Lower lobe of right lung (tissue), 2 donors: ENCODE data around the gene BDKRB2. TPM values are rescaled to one million over a fixed set of nuclear protein-coding genes. Genes with fewer than 3 reads are reported as not detected.

Experiments used
- ATAC-seq, 2 donors: fragments of 200-7000 bp; cut with Tn5 transposase; one replicate each; pipeline ENCODE4 v1.9.1; 2020 to 2022; ENCODE audit warnings: mild to moderate bottlenecking in 2 of 2, moderate library complexity in 2 of 2
- DNase-seq: peaks from one replicate; pipeline ENCODE4 v3.0.0-alpha.2; 2020
- H3K27ac ChIP-seq: fragments of 200-600 bp; one replicate; pipeline ENCODE4 v1.8.0; 2022
- H3K27me3 ChIP-seq: fragments of 200-600 bp; one replicate; pipeline ENCODE4 v1.8.0; 2022; ENCODE audit warnings: low read depth
- H3K36me3 ChIP-seq: fragments of 200-600 bp; one replicate; pipeline ENCODE4 v1.8.0; 2022; ENCODE audit warnings: mild to moderate bottlenecking
- H3K4me1 ChIP-seq: fragments of 200-600 bp; one replicate; pipeline ENCODE4 v1.8.0; 2022
- H3K4me3 ChIP-seq: fragments of 200-600 bp; one replicate; pipeline ENCODE4 v1.8.0; 2022; ENCODE audit warnings: mild to moderate bottlenecking
- H3K9me3 ChIP-seq: fragments of 200-600 bp; one replicate; pipeline ENCODE4 v1.8.0; 2022
- intact Hi-C: fragments of 100-400 bp; cut with DNase I; formaldehyde crosslinking; loops from one replicate; pipeline ENCODE4 v1.11.0; 2022
- total RNA-seq: library from RNA; stranded (reverse); fragmentation: NEBNext Ultra II Directional; extraction: Animal tissue kit (Norgen Biotek cat#: 25700); gene quantifications from one replicate; pipeline ENCODE4 v1.2.1, GENCODE V29; 2021
- TF ChIP-seq, protein P1 (sequence below): fragments of 200-600 bp; IDR thresholded peaks from one replicate; pipeline ENCODE4 v1.8.0; 2022; ENCODE audit warnings: antibody characterized with exemption, mild to moderate bottlenecking
- donor health status: DM: no; HTN: yes; CAD: no; lungs with severe emphysema.

The BDKRB2 gene
- total RNA-seq, 1 donor from 2014 or later, result 1.3 TPM

DNA sequence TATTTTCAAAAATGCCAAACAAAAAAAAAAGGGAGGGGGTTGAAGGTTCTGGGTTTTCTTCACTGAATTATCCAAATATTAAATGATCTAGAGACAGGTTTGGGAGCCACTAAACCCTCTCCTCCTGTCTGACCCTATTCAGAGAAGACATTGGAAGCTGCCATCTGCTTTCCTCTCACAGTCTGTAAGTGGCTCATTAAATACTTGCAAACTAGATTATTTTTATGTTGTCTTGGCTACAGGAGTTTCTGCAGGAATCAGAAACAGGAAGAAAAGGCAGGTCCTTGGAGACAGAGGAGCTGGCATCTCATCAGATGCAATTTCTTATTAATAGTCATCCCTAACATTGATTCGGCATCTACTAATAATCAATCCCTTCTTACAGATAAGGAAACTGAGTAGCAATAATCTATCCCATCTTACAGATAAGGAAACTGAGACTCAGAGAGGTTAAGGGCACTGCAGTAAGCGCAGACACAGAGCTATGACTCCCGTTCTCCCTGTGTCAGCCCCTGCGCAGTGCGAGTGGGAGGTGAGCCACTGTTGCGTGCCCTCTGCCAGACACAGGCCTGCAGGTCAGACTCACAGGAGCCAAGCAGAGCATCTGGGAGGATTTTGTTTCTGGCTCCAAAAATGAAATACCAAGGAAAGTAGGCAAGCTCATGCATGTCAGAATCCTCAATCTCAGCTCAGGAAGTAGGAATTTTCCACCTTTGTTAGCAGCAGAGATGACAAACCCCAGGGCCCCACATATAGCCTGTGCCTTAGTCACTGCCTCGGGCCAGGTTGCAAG is 11.0 kb downstream of the BDKRB2 start:
- no peak overlapping the region for H3K4me3 ChIP-seq
- H3K27ac ChIP-seq, result no peak overlapping the region
- no peaks in the 10 kb centered on the region for H3K4me1 ChIP-seq
- ATAC-seq (no peak), DNase-seq (no peak)
- H3K27me3 ChIP-seq, result no peaks in the 10 kb centered on the region
- H3K9me3 ChIP-seq, result no peaks in the 10 kb centered on the region
- TF ChIP-seq, protein P1, sequence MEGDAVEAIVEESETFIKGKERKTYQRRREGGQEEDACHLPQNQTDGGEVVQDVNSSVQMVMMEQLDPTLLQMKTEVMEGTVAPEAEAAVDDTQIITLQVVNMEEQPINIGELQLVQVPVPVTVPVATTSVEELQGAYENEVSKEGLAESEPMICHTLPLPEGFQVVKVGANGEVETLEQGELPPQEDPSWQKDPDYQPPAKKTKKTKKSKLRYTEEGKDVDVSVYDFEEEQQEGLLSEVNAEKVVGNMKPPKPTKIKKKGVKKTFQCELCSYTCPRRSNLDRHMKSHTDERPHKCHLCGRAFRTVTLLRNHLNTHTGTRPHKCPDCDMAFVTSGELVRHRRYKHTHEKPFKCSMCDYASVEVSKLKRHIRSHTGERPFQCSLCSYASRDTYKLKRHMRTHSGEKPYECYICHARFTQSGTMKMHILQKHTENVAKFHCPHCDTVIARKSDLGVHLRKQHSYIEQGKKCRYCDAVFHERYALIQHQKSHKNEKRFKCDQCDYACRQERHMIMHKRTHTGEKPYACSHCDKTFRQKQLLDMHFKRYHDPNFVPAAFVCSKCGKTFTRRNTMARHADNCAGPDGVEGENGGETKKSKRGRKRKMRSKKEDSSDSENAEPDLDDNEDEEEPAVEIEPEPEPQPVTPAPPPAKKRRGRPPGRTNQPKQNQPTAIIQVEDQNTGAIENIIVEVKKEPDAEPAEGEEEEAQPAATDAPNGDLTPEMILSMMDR, result no peak
- H3K36me3 ChIP-seq, result no peaks in the 10 kb centered on the region
- intact Hi-C loops, result no loop called here

DNA sequence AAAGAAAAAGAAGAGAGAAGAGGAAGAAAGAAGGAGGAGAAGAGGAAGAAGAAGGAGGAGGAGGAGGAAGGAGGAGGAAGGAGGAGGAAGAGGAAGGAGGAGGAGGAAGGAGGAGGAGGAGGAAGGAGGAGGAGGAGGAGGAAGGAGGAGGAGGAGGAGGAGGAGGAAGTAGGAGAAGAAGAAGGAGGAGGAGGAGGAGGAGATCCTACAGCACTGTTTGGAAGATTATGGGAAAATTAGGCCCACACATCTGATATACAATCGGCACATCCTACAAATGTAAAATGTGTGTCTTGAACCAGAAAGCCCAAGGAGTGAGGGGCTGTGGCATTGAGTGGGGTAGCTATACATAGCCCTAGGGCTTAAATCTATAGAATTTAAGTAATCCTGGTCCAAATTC is 12.0 kb downstream of the BDKRB2 start:
- TF ChIP-seq, protein P1, result no peak
- ATAC-seq (no peak), DNase-seq (no peak)
- H3K4me3 ChIP-seq, result no peak overlapping the region
- intact Hi-C loops, result no loop called here
- no peaks in the 10 kb centered on the region for H3K9me3 ChIP-seq
- H3K27ac ChIP-seq, result no peak overlapping the region
- H3K36me3 ChIP-seq, result no peaks in the 10 kb centered on the region
- peaks cover 3% of the 10 kb centered on the region for H3K4me1 ChIP-seq
- H3K27me3 ChIP-seq, result no peaks in the 10 kb centered on the region

DNA sequence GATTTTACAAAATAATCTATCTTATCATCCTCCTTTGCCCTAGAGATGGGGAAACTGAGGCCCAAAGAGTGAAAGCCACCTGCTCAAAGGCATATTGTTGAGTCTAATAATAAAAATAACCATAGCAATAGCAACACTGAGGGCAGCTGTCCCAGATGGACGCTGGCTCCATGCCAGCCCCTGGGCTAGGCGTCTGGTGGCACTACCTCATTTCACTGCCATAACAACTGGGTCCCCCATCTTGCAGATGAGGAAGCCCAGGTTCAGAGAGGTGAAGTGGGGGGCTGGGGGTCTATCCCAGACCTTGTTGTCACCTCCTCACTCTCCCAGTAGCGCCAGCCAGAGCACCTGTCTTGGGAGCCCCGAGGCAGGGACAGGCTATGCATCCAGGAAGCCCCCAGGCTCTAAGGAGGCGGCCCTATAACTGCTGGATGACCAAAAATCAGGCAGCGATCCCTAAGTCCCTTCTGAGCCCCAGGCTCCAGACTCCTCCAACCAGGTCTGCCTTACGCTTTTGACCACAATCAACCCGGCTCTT is 12.8 kb downstream of the BDKRB2 start:
- no peaks in the 10 kb centered on the region for H3K36me3 ChIP-seq
- peaks cover 5% of the 10 kb centered on the region for H3K4me1 ChIP-seq
- intact Hi-C loops, result no loop called here
- DNase-seq (no peak), ATAC-seq (no peak)
- TF ChIP-seq, protein P1, result no peak
- no peak overlapping the region for H3K4me3 ChIP-seq
- no peaks in the 10 kb centered on the region for H3K9me3 ChIP-seq
- H3K27ac ChIP-seq, result no peak overlapping the region
- H3K27me3 ChIP-seq, result no peaks in the 10 kb centered on the region

DNA sequence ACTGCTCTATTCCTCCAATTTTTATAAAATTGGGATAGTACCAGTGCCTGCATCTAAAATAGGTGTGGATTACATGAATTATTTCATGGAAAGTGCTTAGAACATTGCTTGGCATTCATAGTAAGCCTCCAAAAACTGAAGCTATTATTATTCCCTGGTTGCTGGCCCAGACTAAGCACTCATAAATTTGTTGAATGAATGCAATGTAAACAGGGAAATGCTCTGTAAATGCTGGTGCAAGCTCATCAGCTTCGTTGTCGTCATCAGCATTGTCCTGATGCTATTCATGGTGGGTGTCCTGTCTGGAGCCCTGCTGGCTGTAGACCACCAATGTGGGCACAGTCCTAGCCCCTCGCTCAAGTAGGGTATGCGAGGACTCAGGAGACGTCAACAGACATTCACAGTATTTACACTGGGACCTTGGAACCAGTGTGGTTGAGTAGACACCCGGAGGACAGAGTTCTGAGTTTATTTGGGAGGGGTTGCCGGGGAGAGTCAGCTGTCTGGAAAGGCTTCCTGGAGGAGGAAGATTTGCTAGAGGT is 16.5 kb downstream of the BDKRB2 start:
- no peak overlapping the region for H3K27ac ChIP-seq
- no peak overlapping the region for H3K4me3 ChIP-seq
- H3K9me3 ChIP-seq, result no peaks in the 10 kb centered on the region
- TF ChIP-seq, protein P1, result no peak
- no peaks in the 10 kb centered on the region for H3K27me3 ChIP-seq
- peak in 1 of 2 donors; percentile 5 for ATAC-seq
- intact Hi-C loops, result no loop called here
- H3K36me3 ChIP-seq, result no peaks in the 10 kb centered on the region
- DNase-seq, result no peak
- peaks cover 13% of the 10 kb centered on the region for H3K4me1 ChIP-seq

DNA sequence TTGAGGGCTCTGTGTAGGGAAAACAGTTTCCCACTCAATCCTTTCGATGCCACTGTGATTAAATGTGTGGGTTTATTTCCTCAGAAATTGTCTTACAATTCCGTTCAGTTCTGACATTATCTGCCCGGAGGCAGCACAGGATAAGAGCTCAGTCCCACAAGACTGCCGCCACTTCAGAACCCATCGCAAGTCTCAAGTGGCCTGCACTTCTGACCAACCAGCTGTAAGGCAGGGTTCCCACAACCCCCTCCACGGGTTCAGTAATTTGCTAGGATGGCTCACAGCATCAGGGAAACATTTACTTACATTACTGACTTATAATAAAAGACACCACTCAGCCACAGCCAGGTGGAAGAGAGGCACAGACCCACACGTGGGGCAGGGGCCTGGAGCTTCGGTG is 17.2 kb downstream of the BDKRB2 start:
- no peak overlapping the region for H3K4me3 ChIP-seq
- ATAC-seq, result peak in 1 of 2 donors; percentile 37
- TF ChIP-seq, protein P1, result no peak
- no peaks in the 10 kb centered on the region for H3K27me3 ChIP-seq
- no peaks in the 10 kb centered on the region for H3K36me3 ChIP-seq
- no peak for DNase-seq
- H3K9me3 ChIP-seq, result no peaks in the 10 kb centered on the region
- intact Hi-C loops, result no loop called here
- no peak overlapping the region for H3K27ac ChIP-seq
- peaks cover 13% of the 10 kb centered on the region for H3K4me1 ChIP-seq
